GM18909 (cell line): Measurements from ENCODE around the gene HIPK2.
"Not testable (repeated sequence)": the region's sequence is repeated elsewhere in the genome, so short reads cannot be mapped to it uniquely, and the experiment has no call there.

ENCODE experiments used
- ATAC-seq: cut with Tn5 transposase; IDR thresholded peaks from one replicate; pipeline ENCODE4 v1.9.1; 2021; ENCODE audit warnings: mild to moderate bottlenecking; ENCODE audit not compliant: unreplicated experiment, poor library complexity

HIPK2 gene

GRCh38 chr7:139560199-139560598 lies 217.6 kb downstream of the HIPK2 start:
- ATAC-seq = no peak

DNA sequence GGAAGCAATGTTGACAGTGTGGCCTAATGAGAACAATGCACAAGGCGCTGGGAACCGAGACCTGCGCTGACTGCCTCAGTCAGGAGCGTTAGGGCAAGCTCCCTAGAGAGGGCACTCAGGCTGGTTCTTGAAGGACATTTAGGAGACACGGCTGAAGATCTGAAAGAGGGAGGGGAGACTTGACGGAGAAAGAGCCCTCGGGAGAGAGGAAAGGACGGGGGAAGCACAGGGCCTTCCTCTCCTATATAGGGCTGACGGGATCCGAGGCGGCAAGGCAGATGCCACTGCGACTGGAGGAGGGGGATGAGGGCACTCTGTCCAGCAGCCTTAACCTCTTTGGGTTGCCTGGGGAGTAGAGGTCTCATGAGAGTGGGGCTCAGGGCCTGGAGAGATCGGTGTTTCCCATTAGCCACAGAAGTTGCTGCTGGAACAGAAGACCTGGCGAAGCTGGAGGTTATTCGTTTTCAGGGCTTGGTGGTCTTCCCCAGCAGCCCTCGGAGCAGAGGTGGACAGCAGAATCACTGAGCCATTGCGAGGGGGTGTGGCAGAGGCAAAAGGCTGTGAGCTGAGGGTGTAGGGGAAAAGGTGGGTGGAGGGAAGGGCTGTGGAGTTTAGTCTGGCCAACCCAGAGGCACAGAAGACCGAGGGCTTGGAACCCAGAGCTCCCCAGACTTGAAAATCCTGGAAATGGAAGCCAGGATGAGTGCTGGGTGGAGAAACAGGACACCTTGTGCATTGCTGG lies 218.3 kb downstream of the HIPK2 start:
- no peak for ATAC-seq

GRCh38 chr7:139557857-139558581 lies 219.8 kb downstream of the HIPK2 start:
- ATAC-seq = no peak

DNA sequence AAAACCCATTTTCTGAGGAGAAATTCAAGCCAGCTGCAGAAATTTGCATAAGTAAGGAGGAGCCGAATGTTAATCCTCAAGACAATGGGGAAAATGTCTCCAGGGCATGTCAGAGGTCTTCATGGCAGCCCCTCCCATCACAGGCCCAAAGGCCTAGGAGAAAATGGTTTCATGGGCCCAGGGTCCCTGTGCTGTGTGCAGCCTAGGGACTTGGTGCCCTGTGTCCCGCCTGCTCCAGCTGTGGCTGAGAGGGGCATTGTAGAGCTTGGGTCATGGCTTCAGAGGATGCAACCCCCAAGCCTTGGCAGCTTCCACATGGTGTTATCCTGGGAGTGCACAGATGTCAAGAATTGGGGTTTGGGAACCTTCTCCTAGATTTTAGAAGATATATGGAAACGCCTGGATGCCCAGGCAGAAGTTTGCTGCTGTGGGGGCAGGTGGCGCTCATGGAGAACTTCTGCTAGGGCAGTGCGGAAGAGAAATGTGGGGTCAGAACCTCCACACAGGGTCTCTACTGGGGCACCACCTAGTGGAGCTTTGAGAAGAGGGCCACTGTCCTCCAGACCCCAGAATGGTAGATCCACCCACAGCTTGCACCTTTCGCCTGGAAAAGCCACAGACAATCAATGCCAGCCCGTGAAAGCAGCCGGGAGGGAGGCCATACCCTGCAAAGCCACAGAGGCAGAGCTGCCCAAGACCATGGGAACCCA lies 223.7 kb downstream of the HIPK2 start:
- not testable (repeated sequence) for ATAC-seq

- no peak for ATAC-seq
Measured at GRCh38 chr7:139548302-139549028, 229.3 kb downstream of the HIPK2 start.

- no peak for ATAC-seq
Measured at GRCh38 chr7:139544645-139545044, 233.2 kb downstream of the HIPK2 start.

DNA sequence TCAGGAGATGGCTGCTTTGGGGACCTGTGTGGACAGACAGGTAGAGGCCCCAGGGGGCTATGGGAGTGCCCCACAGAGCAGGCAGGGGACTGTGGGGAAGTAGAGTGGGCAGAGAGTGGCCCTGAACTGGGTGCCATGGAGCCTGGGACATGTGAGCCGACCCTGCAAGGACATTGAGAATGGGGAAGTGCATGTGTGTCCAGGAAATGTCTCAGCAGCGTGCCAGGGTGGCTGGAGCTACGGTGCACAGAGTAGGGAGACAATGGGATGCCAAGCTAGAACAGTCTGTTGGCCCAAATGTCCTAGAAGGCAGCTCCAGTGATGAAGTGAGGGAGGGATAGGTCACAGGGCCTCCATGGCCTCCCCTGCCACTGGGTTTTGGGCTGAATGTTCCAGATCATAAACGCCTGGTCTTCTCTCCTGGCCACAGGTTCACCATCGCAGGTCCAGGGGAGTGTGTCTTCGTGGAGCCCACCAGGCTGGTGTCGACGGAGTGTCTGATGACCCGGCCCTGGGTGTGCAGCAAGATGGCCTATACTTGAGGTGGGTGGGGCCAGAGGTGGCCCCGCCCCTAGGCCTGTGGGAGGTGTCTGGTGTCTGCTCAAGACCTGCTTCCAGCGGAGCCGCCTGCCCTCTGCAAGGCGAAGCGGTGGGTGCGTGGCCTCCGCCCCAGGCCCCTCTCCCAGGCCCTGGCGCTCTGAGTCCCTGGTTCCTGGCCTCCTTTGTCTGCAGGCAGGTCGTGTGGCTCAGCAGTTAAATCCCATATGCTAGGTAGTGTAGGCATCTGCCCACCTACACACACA lies 233.8 kb downstream of the HIPK2 start:
- no peak for ATAC-seq

DNA sequence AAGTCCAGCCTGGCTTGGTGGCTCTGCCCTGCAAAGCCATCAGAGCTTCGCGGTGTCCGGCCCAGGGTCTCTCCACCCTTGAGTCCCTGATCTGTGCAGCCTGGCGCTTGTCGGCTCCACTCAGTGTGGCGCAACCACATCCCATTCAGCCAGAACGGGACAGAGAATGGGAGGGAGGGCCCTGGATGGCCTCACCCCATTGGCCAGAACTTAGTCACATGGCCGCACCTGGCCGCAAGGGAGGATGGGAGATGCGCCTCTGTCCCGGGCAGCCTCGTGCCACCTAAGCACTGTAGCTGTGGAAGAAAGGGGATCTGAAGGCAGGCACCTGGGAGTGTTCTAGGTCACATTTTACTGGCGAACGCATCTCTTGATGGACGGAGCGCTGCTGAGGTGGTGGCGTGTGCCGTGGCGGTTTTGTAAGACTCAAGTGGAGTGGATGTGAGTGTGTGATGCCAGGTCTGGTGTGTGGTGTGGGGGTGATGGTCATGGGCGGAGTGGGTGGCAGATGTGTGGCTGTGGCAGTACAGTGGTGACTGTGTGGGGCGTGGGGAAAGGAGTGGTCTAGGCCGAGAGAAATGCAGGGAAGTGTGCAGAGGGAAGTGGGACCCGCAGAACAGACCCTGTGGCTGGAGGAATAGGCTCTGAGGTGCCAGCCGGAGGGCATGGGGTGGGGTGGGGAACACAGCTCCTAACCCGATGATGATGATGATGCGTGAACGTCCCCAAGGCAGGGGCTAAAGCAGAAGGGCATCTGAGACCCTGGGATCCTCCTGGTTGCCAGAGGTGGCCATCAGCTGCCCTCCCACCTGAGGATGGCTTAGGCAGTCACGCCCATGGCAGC lies 235.3 kb downstream of the HIPK2 start:
- ATAC-seq = no peak

GRCh38 chr7:139541600-139542307 lies 236.0 kb downstream of the HIPK2 start:
- no peak for ATAC-seq

- no peak for ATAC-seq
Measured at GRCh38 chr7:139540203-139540602, 237.6 kb downstream of the HIPK2 start.

GRCh38 chr7:139538881-139539635 lies 238.7 kb downstream of the HIPK2 start:
- no peak for ATAC-seq

- no peak for ATAC-seq
Measured at GRCh38 chr7:139536152-139536551, 241.6 kb downstream of the HIPK2 start.

GRCh38 chr7:139534966-139535651 lies 242.7 kb downstream of the HIPK2 start:
- ATAC-seq = no peak

GRCh38 chr7:139534096-139534495 lies 243.7 kb downstream of the HIPK2 start:
- ATAC-seq = no peak

GRCh38 chr7:139532636-139533155 lies 245.1 kb downstream of the HIPK2 start:
- no peak for ATAC-seq

- ATAC-seq = no peak
Measured at GRCh38 chr7:139531094-139531493, 246.7 kb downstream of the HIPK2 start.
